Neural progenitor cell (in vitro differentiated cells): ENCODE results near the gene TLCD3B.

Experiments used
- EZH2 ChIP-seq: fragments of 200-600 bp; sonication (generic); IDR thresholded peaks from 2 replicates; pipeline ENCODE4 v1.6.1; 2017; ENCODE audit warnings: antibody characterized with exemption, mild to moderate bottlenecking, moderate library complexity
- TF ChIP-seq, protein P1 (sequence below): fragments of 200-600 bp; sonication (generic); IDR thresholded peaks from 2 replicates; pipeline ENCODE4 v1.5.1; 2017; ENCODE audit warnings: antibody characterized with exemption, mild to moderate bottlenecking

GRCh38 chr16:30010844-30011713 is 20.0 kb downstream of the TLCD3B start, which contains the start of gene DOC2A:
- TF ChIP-seq, protein P1, sequence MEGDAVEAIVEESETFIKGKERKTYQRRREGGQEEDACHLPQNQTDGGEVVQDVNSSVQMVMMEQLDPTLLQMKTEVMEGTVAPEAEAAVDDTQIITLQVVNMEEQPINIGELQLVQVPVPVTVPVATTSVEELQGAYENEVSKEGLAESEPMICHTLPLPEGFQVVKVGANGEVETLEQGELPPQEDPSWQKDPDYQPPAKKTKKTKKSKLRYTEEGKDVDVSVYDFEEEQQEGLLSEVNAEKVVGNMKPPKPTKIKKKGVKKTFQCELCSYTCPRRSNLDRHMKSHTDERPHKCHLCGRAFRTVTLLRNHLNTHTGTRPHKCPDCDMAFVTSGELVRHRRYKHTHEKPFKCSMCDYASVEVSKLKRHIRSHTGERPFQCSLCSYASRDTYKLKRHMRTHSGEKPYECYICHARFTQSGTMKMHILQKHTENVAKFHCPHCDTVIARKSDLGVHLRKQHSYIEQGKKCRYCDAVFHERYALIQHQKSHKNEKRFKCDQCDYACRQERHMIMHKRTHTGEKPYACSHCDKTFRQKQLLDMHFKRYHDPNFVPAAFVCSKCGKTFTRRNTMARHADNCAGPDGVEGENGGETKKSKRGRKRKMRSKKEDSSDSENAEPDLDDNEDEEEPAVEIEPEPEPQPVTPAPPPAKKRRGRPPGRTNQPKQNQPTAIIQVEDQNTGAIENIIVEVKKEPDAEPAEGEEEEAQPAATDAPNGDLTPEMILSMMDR = no peak
- TF ChIP-seq EZH2 = peak; percentile 33
